SK-N-SH treated with all-trans-retinoic acid at 6 μM for 48 hours (cell line): ENCODE measurements around the gene MIDN.

Source experiments
- ATAC-seq: fragments of 200-7000 bp; cut with Tn5 transposase; 3 replicates; pipeline ENCODE4 v1.9.1; 2020; ENCODE audit warnings: mild to moderate bottlenecking, moderate library complexity
- ARNTL ChIP-seq: fragments of 450-650 bp; formaldehyde crosslinking; IDR thresholded peaks from 2 replicates; pipeline ENCODE4 v1.5.0; 2020; ENCODE audit warnings: low read depth, mild to moderate bottlenecking, moderate library complexity, borderline replicate concordance
- CSRNP3 ChIP-seq: fragments of 250-450 bp; sonication (Bioruptor Pico); IDR thresholded peaks from 2 replicates; pipeline ENCODE4 v1.5.1; 2021; ENCODE audit warnings: mild to moderate bottlenecking, moderate library complexity
- GLIS3 ChIP-seq: fragments of 250-450 bp; sonication (Bioruptor Pico); IDR thresholded peaks from 2 replicates; pipeline ENCODE4 v1.5.0; 2020; ENCODE audit warnings: mild to moderate bottlenecking, moderate library complexity
- ISL1 ChIP-seq: fragments of 250-450 bp; sonication (Bioruptor Pico); IDR thresholded peaks from 2 replicates; pipeline ENCODE4 v2.1.2; 2022; ENCODE audit warnings: mild to moderate bottlenecking, moderate library complexity
- PPARA ChIP-seq: fragments of 250-450 bp; sonication (Bioruptor Pico); IDR thresholded peaks from 2 replicates; pipeline ENCODE4 v1.5.0; 2020; ENCODE audit warnings: mild to moderate bottlenecking, borderline replicate concordance
- SNAI2 ChIP-seq: fragments of 250-450 bp; sonication (Bioruptor Pico); IDR thresholded peaks from 2 replicates; pipeline ENCODE4 v1.5.0; 2020; ENCODE audit warnings: mild to moderate bottlenecking, moderate library complexity
- TCF4 ChIP-seq: fragments of 250-450 bp; sonication (Bioruptor Pico); IDR thresholded peaks from 2 replicates; pipeline ENCODE4 v1.8.0; 2021; ENCODE audit warnings: mild to moderate bottlenecking, moderate library complexity, borderline replicate concordance
- ZC3H10 ChIP-seq: fragments of 250-450 bp; sonication (Bioruptor Pico); IDR thresholded peaks from 2 replicates; pipeline ENCODE4 v1.5.1; 2021; ENCODE audit warnings: mild to moderate bottlenecking, moderate library complexity
- ZFP3 ChIP-seq: fragments of 250-450 bp; sonication (Bioruptor Pico); IDR thresholded peaks from 2 replicates; pipeline ENCODE4 v1.5.0; 2020; ENCODE audit warnings: mild to moderate bottlenecking, moderate library complexity
- ZFP30 ChIP-seq: fragments of 450-650 bp; formaldehyde crosslinking; IDR thresholded peaks from 2 replicates; pipeline ENCODE4 v1.5.0; 2022; ENCODE audit warnings: mild to moderate bottlenecking, moderate library complexity
- ZNF70 ChIP-seq: fragments of 450-650 bp; formaldehyde crosslinking; IDR thresholded peaks from 2 replicates; pipeline ENCODE4 v1.5.0; 2020; ENCODE audit warnings: mild to moderate bottlenecking, moderate library complexity

MIDN gene

GRCh38 chr19:1308718-1309117 is 60.3 kb downstream of the MIDN start:
- no peak for ATAC-seq
- no peak for TF ChIP-seq ISL1 (CRISPR knock-in tag)
- TF ChIP-seq CSRNP3 (CRISPR knock-in tag), result no peak
- no peak for TF ChIP-seq ZNF70 (CRISPR knock-in tag)
- TF ChIP-seq TCF4 (CRISPR knock-in tag), result no peak
- no peak for TF ChIP-seq ZFP30 (CRISPR knock-in tag)
- TF ChIP-seq ZFP3 (CRISPR knock-in tag), result no peak
- no peak for TF ChIP-seq SNAI2
- no peak for TF ChIP-seq ARNTL (CRISPR knock-in tag)
- no peak for TF ChIP-seq PPARA (CRISPR knock-in tag)
- no peak for TF ChIP-seq GLIS3 (CRISPR knock-in tag)
- no peak for TF ChIP-seq ZC3H10
